Non-pigmented ciliary epithelial cell (primary cell): Measurements from ENCODE around the gene ANKRD6.

Experiments
- DNase-seq: peaks from one replicate; pipeline ENCODE4 v3.0.0-alpha.2; 2010; ENCODE audit warnings: low read depth

ANKRD6 gene

DNA sequence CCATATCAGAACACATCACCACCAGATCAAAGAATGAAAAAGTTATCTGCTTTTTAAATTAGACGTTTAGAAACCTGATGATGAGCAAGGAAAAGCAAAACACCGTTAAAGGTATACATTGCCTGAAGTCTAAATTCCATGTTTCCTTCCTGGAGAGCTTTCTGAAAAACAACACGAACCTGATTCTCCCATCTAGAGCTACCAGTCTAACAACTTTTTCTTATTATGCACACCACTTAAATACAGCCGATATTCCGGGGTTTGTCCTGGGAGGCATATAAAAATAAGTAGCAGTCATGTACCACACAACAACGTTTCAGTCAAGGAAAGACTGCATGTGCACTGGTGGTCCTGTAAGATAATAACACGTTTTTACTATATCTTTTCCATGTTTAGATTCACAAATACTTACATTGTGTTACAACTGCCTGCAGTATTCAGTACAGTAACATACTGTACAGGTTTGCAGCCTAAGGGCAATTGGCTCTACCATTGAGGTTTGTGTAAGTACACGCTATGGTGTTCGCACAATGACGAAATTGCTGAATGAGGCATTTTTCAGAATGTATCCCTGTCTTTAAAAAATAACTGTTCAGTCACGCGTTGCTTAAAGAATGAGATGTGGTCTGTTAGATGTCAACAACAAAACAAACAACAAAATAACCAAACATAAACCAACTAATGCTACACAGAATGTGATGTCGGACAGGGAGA is 224.7 kb downstream of the ANKRD6 start:
- no peak for DNase-seq

- DNase-seq, result no peak
Observed at GRCh38 chr6:89660981-89661380, 228.0 kb downstream of the ANKRD6 start.

GRCh38 chr6:89661559-89661958 is 228.6 kb downstream of the ANKRD6 start:
- no peak for DNase-seq

GRCh38 chr6:89662659-89663223 is 229.8 kb downstream of the ANKRD6 start:
- no peak for DNase-seq

GRCh38 chr6:89667872-89668556 is 235.1 kb downstream of the ANKRD6 start:
- DNase-seq, result no peak

DNA sequence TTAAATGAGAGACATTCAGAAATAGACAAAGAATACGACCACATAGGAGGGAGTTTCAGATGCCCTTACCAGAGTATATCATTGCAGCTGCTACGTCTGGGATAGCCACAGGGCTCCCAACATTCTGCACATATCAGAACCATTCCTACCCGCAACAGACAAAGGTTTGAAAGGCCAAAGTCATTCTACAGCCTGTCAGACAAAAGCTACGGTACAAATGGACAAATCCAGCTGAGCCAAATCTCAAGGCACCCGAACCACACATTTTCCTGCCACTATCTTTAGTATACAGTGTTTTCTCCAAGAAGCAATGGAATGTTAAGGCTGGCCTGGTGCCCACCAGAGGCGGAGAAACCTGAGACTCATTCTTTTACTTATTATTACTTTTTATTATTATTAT is 236.1 kb downstream of the ANKRD6 start:
- no peak for DNase-seq

- DNase-seq, result no peak
Observed at GRCh38 chr6:89670935-89671565, 238.1 kb downstream of the ANKRD6 start.

DNA sequence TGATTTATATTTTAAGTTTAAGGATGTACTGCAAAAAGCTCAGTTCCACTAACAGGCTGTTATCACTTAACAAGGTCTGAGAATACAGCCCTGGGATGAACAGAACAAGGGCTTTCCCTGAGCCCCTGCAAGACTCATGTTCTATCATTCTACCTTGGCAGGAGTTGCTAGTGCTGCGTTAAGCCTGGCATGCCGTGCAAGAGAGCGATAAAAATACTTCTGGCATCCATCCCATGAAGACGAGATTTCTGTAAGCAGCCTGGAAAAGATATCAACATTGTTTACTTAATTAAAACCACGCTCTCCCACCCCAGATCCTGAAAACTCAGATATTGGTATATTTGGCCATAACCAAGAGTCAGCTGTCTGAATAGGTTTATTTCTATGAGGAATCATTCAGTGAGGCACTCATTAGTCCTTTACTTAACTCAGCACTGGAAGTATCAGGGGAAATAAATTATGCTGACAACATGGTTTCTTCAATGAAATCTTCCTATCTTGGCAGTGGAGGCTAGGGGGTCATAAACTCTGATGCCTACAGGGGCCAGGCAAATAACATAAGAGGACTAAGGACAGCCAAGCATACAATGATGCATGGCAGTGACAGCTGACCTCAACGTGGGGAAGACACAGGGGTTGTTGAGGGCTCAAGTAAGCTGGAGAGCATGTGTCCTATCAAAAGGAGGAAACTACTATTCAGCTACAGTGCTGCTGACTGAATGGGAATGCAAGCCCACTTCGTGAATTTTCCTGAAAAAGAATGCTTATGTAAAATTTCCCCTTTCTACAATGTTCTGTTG is 243.2 kb downstream of the ANKRD6 start:
- DNase-seq, result no peak

DNA sequence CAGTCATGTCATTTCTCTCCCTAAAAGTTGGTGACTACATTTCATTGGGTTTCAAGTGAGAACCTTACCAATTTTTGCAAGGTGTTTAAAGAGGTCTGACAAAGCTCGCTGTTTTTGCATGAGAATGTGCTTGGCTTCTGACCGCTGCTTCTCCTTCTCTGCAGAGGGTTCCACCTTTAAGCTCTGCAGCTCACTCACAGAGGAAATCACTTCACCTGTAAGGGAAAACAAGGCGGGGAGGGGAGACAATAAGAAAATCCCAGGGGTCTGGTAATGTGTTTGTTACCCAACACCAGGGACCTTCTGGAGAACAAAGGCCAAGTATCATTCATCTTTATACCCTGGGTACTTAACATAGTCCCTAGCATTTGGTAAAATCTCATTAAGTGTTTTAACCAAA is 245.6 kb downstream of the ANKRD6 start:
- DNase-seq, result no peak

DNA sequence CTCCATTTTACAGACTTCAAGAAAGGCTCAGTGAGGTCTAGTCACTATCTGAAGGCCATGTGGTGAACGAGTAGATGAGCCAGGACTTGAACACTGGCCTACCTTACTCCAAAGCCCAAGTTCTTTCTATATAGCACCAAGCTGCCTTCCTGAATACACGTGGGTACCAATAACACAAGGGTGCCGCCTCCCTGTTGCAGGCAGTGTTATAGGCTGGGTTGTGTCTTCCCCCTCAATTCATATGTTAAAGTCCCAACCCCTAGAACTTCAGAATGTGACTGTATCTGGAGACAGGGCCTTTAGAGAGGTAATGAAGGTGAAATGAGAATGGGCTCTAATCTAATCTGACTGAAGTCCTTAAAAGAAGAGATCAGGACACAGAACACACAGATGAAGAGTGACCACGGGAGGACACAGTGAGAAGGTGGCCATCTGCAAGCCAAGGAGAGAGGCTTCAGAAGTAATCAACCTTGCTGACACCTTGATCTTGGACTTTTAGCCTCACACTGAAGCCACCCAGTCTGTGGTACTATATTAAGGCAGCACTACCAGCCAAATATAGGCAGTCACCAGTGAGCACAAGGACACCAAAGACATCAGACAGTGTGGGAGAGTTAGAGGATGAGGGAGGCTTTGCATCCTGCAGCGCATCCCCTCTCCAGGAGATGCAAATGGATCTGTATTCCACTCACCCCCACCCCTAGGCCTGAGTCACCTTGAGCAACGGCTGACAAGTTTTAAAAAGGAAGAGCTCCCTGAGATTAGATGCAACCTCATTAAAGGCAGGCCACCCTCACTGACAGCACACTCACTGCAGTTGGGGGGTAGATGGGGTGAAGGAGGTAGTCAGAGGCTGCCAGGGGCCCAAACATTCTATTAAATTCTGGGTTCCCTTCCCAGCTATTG is 246.5 kb downstream of the ANKRD6 start:
- no peak for DNase-seq

DNA sequence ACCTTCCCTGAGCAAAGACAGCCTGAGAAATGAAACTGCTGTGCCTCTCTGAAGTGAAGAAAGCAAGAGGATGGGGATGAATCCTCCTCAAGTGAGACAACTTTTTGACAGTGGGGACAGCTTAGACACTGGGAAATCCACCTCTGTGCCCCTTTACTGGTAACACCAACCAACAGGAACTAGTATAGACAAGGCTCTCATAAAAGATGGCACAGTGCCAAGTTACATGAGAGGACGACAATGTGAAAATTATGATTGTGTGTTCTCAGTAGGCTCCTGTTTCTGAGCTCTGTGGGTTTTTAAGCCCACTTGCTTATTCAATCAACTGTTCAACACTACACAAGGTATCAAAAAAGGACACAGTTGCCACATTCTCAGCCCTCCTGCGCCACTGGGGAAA is 247.2 kb downstream of the ANKRD6 start:
- no peak for DNase-seq

DNA sequence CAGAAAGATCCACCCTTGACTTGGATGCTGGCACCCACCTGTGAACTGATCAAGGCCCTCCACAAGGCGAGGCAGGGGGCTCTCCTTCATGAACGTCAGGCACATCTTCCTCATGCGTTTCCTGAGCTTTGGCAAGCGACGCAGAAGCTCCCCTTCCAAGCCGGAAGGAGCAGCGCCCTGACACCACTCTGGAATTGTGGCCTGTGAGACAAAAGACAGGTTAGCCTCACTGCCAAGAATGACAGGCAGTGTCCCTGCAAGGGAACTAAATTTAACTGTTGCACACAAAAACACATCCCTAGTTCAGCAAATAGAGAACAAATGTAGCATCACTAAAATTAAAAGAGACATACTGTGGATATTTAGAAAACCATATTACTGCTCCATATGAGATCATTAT is 247.6 kb downstream of the ANKRD6 start:
- DNase-seq, result no peak

DNA sequence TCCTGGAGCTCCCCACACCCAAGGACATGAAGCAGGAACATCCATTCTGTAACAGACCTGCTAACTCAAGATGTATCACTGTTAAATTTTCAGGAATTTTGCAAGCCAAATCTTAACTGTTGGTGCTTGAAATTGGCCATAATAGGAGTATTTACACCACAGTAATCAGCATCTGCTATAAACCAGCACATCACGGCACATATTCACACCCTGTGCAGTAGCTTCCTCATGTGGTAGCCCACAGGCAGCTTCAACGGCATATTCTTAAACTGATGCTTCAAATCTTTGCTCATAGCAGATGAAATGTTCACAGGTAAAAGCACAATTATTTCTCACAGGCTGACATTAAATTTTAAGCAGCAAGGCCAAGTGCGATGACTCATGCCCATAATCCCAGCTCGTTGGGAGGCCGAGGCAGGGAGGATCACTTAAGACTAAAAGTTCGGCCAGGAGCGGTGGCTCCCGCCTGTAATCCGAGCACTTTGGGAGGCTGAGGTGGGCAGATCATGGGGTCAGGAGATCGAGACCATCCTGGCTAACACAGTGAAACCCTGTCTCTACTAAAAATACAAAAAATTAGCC is 249.1 kb downstream of the ANKRD6 start:
- no peak for DNase-seq

- no peak for DNase-seq
Observed at GRCh38 chr6:89682991-89683390, 250.0 kb downstream of the ANKRD6 start.
